GM18502 (cell line): Measurements from ENCODE around the gene RRN3.
"Not testable (repeated sequence)": the region's sequence is repeated elsewhere in the genome, so short reads cannot be mapped to it uniquely, and the experiment has no call there.

Experiments
- ATAC-seq: cut with Tn5 transposase; IDR thresholded peaks from one replicate; pipeline ENCODE4 v1.9.1; 2021; ENCODE audit warnings: mild to moderate bottlenecking; ENCODE audit not compliant: unreplicated experiment, poor library complexity

The RRN3 gene

DNA sequence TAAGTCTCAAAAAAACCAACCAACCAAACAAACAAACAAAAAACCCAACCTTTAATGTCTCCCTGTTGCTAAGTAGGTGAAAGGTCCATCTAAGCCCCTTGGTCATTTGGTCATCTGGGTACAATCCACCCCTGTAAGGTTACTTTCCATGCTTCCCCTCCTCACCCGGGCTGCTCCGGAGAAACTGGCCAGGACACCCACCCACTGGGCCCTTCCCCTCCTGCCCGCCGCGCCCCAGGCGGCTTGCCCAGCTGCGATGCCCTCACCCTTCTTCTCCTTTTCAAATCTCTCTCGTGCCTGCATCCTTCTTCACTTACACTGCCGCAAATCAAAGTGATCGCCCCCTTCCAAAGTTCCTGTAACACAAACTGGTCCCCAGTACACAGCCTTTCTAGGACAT is 40.2 kb downstream of the RRN3 start:
- ATAC-seq: no peak

DNA sequence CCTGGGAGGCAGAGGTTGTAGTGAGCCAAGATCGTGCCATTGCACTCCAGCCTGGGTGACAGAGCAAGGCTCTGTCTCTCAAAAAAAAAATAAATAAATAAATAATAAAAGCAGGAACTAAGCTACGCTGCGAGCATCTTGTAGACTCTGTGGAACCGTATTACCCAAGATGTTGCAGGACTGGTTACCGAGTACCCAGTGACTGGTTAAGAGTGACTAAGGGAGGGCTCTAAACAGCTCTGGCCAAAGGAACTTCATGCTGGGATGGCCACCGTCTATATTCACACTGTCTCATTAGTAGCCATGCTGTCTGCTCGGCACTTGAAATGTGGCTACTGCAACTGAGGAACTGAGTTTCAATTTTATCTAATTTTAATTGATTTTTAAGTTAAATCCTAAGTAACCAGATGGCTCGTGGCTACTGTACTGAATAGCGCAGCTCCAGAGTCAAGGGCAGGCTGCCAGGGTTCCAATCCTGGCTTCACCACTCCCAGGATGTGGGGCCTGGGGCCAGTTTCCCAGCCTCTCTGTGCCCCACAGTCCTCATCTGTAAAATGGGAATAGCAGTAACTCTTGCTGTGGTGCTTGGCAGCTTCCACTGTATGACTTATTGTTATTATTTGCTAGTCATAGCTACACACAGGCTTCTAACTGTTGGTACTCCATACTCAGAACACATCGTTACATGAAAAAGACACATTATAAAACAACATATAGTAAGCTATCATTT is 41.2 kb downstream of the RRN3 start:
- no peak for ATAC-seq

GRCh38 chr16:15051387-15051951 is 42.6 kb downstream of the RRN3 start:
- ATAC-seq: no peak

GRCh38 chr16:15050440-15050839 is 43.6 kb downstream of the RRN3 start:
- ATAC-seq: not testable (repeated sequence)

GRCh38 chr16:15049581-15050180 is 44.4 kb downstream of the RRN3 start:
- ATAC-seq: no peak

DNA sequence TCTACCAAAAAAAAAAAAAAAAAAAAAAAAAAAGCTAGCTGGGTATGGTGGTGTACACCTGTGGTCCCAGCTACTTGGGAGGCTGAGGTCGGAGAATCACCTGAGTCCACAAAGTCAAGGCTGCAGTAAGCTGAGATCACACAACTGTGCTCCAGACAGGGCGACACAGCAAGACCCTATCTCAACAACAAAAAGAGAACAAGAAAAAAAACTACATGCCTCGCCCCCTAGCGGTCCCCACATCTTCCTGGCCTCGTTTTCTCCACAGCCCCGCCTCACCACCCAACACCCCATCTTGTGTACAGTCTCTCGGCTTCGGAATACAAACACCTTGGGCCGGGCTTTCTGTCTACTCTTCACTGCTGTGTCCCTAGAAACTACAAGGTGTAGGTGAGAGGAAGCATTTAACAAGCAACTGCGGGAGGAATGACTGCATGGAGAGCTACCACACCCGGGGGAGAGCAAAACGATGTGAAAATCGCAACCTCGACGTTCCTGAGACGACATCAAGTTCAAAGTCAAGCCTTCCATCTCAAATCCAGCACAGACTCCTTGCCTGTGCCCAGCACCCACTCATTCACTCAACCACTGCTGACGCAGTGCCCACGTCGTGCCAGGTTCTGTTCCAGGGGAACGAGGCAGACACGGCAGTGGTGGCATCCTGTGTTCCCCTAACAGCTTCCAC is 47.2 kb downstream of the RRN3 start:
- ATAC-seq: no peak

- not testable (repeated sequence) for ATAC-seq
These were observed 48.8 kb downstream of the RRN3 start for GRCh38 chr16:15045270-15045669.

- no peak for ATAC-seq
These were observed 49.8 kb downstream of the RRN3 start for GRCh38 chr16:15044286-15044685.

GRCh38 chr16:15043344-15043743 is 50.7 kb downstream of the RRN3 start:
- ATAC-seq: no peak

- ATAC-seq: no peak
These were observed 52.6 kb downstream of the RRN3 start for GRCh38 chr16:15041271-15042004.

DNA sequence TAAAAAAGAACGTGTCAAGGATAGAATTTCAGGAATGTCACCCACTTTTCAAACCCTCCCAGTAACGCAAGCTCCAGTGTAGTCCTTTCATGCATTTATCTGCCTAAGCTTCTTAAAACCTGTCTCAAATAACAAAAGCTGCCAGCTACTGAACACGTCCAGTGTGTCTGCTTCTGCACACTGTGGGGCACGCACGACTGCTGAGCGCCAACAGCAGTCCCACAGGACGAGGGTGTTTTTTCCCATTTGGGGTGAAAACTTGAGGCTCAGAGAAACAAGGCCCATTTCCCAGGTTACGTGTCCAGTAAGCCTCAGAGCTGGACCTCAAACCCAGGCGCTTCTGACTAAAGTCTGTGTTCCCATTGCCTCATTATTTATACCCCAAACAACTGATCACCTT is 55.4 kb downstream of the RRN3 start:
- no peak for ATAC-seq

DNA sequence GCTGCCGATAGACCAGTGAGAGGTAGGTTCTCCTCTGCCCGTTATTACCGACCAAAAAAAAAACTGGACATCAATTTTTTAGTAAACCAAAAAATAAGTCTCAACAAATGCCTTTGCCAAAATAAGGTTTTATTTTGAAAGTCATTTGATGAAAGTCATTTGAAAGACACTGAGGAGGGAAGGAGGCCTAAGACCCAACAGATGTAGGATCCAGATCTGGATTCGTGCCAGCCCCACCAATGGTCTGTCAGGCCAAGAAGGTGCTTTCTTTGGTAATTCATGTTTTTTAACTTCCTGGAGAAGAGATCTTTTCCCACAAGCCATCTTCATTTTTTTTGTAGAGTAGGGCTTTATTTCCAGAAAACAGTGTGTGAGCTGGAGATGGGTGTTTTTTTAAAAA is 56.3 kb downstream of the RRN3 start:
- no peak for ATAC-seq

GRCh38 chr16:15037003-15037402 is 57.1 kb downstream of the RRN3 start:
- no peak for ATAC-seq

DNA sequence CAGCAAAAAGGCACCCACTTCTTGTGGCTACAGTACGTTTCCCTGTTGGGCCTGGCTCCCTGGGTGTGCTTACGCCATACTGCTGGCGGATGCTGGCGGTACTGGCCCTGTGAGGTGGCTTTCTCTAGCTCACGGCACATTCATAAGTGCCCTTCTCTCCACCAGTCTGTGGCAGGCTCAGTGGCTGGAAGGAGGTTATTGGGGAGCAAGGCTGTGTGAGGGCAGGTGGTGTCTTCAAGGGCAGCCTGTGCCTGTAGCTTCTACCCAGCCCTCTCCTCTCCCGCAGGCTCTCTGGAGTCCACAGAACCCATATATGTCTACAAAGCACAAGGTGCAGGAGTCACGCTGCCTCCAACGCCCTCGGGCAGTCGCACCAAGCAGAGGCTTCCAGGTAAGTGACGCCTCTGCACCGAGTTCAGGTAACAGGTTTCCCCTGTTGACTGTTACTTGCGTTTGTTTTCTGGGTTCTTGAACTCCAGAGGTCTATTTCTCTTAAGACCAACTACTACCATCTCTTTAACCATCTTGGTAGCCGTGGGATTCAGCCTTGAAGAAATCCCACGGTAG is 58.8 kb downstream of the RRN3 start:
- ATAC-seq: no peak

DNA sequence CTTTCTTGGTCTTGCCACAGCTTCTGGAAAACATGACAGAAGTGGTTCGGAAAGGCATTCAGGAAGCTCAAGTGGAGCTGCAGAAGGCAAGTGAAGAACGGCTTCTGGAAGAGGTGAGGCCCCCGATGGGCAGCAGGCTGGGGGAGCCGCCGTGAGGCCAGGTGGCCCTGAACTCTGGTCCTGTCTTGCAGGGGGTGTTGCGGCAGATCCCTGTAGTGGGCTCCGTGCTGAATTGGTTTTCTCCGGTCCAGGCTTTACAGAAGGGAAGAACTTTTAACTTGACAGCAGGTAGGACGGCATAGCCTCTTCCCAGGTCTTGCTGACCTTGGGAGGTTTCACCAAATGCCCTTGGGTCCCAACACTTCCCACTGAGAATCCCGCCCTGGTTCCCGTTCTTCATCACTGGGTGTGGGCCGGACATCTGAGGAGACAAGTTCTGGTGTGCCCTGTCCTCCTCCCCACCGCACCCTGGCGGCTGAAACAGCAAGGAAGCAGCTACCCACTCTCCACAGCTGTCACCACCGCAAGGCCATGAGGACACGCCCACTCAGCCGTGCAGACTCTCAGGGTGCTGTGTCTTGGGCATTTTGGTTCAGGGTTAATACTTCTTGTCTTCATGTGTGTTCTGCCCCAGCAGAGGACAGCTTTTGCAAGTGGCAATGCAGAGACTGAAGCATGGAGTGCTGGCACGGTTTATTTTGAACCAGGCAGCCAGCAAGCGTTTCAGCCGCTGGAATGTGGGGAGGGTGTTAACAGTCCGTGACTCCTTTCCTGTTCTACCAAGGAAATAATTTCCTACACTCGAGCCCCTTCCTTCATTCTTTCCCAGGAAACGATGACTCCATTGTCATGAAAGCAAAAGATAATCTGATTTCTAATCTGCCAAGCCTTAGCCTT is 59.6 kb downstream of the RRN3 start:
- no peak for ATAC-seq

DNA sequence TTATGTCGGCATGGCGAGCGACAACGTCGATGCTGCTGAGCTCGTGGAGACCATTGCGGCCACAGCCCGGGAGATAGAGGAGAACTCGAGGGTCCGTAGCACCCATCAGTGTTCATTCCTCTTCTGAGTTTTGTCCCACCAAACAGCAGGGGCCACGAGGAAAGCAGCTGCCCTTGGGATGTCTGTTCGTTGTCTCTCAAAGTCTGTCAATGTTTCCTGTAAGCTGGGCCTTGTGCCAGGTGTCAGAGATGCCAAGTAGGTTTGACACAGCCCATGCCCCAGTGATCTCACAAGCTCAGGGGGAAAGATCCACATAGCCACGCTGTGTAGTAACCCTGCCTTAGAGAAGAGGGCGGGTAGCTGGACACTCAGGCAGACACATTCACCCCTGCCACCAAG is 60.8 kb downstream of the RRN3 start:
- no peak for ATAC-seq

DNA sequence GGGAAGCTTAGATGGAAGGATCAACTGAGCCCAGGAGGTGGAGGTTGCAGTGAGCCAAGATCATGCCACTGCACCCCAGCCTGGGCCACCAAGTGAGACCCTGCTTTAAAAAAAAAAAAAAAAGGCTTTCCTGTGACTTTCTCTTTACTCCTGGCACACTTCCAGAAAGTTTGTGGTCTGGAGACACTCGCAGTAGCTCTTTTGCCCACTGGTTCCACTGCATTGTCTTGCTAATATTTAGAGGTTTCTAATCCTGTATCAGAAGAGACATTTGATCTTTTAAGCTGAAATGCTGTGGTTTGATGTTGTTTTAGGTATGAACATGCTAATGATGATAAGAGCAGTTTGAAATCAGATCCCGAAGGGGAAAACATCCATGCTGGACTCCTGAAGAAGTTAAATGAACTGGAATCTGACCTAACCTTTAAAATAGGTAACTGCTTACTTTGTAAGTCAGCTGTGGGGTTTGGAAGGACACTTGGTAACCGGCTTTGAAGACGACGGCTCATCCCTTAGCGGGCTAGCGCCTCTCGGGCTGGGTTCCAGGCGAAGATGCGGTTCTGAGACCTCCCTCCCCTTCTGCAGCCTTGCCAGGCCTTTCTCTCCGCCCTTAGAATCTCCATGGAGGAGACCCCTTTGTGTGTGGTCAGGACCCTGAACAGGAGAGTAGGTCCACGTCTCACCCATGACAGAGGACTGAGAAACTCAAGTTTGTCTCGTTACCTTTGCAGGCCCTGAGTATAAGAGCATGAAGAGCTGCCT is 61.3 kb downstream of the RRN3 start:
- no peak for ATAC-seq

GRCh38 chr16:15031586-15031985 is 62.5 kb downstream of the RRN3 start:
- ATAC-seq: no peak

DNA sequence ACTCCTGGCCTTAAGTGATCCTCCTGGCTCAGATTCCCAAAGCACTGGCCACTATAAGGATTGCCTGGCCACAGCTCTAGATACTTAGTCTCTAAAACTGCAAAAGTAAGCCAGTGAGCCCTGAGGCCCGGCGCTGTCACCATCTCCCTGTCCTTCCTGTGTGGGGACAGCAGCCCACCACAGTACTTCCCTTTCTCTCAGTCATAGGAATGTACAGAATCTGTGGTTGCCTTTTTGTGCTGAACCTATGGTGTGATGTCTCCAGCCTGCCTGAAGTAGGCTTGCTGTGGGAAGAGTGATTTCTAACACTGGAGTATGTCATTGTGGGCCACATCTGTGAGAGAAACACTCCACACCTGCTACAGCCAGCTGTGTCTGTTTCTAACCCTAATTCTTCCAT is 62.9 kb downstream of the RRN3 start:
- no peak for ATAC-seq
